ENCODE results near the gene RFC3.

DNA sequence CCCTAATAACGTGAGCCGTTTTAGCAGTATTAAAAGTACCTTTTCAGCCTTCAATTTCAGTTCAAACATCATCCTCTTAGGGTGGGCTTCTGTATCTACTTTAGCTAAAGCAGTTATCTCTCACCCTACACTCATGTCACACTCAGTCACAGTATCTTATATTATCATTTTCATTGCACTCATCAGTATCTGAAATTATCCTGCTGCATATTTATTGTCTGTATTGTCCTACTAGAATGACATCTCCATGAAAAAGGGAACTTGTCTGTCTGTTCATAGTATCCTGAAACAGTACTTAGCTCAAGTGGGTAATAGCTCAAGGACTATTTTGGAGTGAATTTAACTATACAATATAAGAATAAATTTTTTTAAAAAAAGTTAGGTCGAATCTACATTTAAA is 19.9 kb upstream of the RFC3 start:
- TF ChIP-seq, protein P1, sequence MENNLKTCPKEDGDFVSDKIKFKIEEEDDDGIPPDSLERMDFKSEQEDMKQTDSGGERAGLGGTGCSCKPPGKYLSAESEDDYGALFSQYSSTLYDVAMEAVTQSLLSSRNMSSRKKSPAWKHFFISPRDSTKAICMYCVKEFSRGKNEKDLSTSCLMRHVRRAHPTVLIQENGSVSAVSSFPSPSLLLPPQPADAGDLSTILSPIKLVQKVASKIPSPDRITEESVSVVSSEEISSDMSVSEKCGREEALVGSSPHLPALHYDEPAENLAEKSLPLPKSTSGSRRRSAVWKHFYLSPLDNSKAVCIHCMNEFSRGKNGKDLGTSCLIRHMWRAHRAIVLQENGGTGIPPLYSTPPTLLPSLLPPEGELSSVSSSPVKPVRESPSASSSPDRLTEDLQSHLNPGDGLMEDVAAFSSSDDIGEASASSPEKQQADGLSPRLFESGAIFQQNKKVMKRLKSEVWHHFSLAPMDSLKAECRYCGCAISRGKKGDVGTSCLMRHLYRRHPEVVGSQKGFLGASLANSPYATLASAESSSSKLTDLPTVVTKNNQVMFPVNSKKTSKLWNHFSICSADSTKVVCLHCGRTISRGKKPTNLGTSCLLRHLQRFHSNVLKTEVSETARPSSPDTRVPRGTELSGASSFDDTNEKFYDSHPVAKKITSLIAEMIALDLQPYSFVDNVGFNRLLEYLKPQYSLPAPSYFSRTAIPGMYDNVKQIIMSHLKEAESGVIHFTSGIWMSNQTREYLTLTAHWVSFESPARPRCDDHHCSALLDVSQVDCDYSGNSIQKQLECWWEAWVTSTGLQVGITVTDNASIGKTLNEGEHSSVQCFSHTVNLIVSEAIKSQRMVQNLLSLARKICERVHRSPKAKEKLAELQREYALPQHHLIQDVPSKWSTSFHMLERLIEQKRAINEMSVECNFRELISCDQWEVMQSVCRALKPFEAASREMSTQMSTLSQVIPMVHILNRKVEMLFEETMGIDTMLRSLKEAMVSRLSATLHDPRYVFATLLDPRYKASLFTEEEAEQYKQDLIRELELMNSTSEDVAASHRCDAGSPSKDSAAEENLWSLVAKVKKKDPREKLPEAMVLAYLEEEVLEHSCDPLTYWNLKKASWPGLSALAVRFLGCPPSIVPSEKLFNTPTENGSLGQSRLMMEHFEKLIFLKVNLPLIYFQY (CRISPR knock-in tag; IDR thresholded peaks at IDR 0.05; ENCODE audit: borderline replicate concordance): no peak
- TF ChIP-seq, protein P2, sequence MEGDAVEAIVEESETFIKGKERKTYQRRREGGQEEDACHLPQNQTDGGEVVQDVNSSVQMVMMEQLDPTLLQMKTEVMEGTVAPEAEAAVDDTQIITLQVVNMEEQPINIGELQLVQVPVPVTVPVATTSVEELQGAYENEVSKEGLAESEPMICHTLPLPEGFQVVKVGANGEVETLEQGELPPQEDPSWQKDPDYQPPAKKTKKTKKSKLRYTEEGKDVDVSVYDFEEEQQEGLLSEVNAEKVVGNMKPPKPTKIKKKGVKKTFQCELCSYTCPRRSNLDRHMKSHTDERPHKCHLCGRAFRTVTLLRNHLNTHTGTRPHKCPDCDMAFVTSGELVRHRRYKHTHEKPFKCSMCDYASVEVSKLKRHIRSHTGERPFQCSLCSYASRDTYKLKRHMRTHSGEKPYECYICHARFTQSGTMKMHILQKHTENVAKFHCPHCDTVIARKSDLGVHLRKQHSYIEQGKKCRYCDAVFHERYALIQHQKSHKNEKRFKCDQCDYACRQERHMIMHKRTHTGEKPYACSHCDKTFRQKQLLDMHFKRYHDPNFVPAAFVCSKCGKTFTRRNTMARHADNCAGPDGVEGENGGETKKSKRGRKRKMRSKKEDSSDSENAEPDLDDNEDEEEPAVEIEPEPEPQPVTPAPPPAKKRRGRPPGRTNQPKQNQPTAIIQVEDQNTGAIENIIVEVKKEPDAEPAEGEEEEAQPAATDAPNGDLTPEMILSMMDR (CRISPR knock-in tag; IDR thresholded peaks at IDR 0.05): no peak
